Tibial nerve (tissue), 4 donors: ENCODE data around the gene GPI.

Experiments used
- EP300 ChIP-seq, 2 donors: sonication (generic); formaldehyde crosslinking; IDR thresholded peaks; one replicate each; pipeline ENCODE4 v1.6.1; 2017; ENCODE audit warnings: antibody characterized with exemption in 2 of 2, mild to moderate bottlenecking in 1 of 2
- POLR2A ChIP-seq, 2 donors: fragments of 450-650 bp; IDR thresholded peaks; one replicate each; pipeline ENCODE4 v1.6.1; 2017; ENCODE audit warnings: antibody characterized with exemption in 2 of 2, mild to moderate bottlenecking in 2 of 2, moderate library complexity in 2 of 2
- TF ChIP-seq, protein P1 (sequence below), 5 experiments: fragments of 200-600 bp in 3 of 5; fragments of 450-650 bp in 2 of 5; sonication (generic) in 3 of 5; IDR thresholded peaks; one replicate each; pipeline ENCODE4 v1.5.1; 2016 to 2019; ENCODE audit warnings: antibody characterized with exemption in 5 of 5, mild to moderate bottlenecking in 3 of 5, moderate library complexity in 2 of 5

DNA sequence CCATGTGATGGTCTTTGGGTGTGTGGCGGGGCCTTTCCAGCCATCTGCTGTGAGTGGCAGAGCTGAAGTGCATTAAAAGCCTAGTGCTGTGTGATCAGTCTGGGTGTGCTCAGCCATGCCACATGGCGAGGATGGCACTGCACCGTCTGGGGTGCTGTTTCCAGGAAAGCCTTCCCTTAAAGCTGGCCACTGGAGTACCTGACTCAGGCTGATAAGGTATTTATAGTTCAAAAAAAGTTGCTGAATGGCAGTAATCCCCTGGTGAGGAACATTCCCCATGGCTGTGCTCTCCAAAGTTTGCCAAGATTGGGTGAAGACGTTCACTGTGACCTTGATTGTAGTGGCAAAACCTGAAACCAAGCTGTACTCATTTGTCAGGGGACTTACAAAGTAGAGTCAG is 6.0 kb downstream of the GPI start:
- TF ChIP-seq, protein P1, sequence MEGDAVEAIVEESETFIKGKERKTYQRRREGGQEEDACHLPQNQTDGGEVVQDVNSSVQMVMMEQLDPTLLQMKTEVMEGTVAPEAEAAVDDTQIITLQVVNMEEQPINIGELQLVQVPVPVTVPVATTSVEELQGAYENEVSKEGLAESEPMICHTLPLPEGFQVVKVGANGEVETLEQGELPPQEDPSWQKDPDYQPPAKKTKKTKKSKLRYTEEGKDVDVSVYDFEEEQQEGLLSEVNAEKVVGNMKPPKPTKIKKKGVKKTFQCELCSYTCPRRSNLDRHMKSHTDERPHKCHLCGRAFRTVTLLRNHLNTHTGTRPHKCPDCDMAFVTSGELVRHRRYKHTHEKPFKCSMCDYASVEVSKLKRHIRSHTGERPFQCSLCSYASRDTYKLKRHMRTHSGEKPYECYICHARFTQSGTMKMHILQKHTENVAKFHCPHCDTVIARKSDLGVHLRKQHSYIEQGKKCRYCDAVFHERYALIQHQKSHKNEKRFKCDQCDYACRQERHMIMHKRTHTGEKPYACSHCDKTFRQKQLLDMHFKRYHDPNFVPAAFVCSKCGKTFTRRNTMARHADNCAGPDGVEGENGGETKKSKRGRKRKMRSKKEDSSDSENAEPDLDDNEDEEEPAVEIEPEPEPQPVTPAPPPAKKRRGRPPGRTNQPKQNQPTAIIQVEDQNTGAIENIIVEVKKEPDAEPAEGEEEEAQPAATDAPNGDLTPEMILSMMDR (IDR thresholded peaks at IDR 0.05) = no peak
- TF ChIP-seq POLR2A (IDR thresholded peaks at IDR 0.05) (no peak), EP300 (IDR thresholded peaks at IDR 0.05) (no peak)
